HepG2 (cell line): ENCODE measurements around the gene SRC. TPM values are rescaled to one million over a fixed set of nuclear protein-coding genes. Genes with fewer than 3 reads are reported as not detected.
A peak's percentile ranks its signal among the peaks of the same experiment; 100 is the strongest.

Experiments used
- AGO2 ChIP-seq: fragments of 200-400 bp; formaldehyde crosslinking; optimal IDR thresholded peaks from 2 replicates; pipeline ENCODE3; 2017; ENCODE audit warnings: mild to moderate bottlenecking, low read depth, low read length, moderate library complexity
- E2F2 ChIP-seq: sonication (generic); formaldehyde crosslinking; IDR thresholded peaks from 2 replicates; pipeline ENCODE4 v1.4.0; 2020; ENCODE audit warnings: missing genetic modification reagents, borderline replicate concordance
- EP300 ChIP-seq, 3 experiments: sonication (generic) in 1 of 3; formaldehyde crosslinking in 1 of 3; IDR thresholded peaks; 2 replicates each; pipeline versions ENCODE4 v1.5.1 to v1.6.1; 2011 to 2020; ENCODE audit warnings: low read depth in 2 of 3, low read length in 2 of 3, borderline replicate concordance in 1 of 3, improper control_type of control experiment in 1 of 3, mild to moderate bottlenecking in 1 of 3, missing genetic modification reagents in 1 of 3, moderate library complexity in 1 of 3
- FIP1L1 ChIP-seq: fragments of 200-400 bp; formaldehyde crosslinking; IDR thresholded peaks from 2 replicates; pipeline ENCODE4 v1.6.1; 2018; ENCODE audit warnings: low read depth, mild to moderate bottlenecking, low read length, moderate library complexity, borderline replicate concordance; ENCODE audit not compliant: insufficient read depth
- HDAC1 ChIP-seq: sonication (generic); formaldehyde crosslinking; IDR thresholded peaks from 2 replicates; pipeline ENCODE4 v1.5.1; 2020; ENCODE audit warnings: mild to moderate bottlenecking, missing genetic modification reagents
- HDAC2 ChIP-seq: sonication (generic); formaldehyde crosslinking; IDR thresholded peaks from 2 replicates; pipeline ENCODE4 v1.4.0; 2020; ENCODE audit warnings: missing genetic modification reagents
- HOXA3 ChIP-seq: sonication (generic); formaldehyde crosslinking; IDR thresholded peaks from 2 replicates; pipeline ENCODE4 v1.5.0; 2020; ENCODE audit warnings: missing genetic modification reagents
- IKZF5 ChIP-seq: IDR thresholded peaks from 2 replicates; pipeline ENCODE4 v1.6.1; 2018; ENCODE audit warnings: missing genetic modification reagents, mild to moderate bottlenecking, missing compliant biosample characterization
- IRF2 ChIP-seq: IDR thresholded peaks from 2 replicates; pipeline ENCODE4 v1.6.1; 2018; ENCODE audit warnings: missing genetic modification reagents, missing compliant biosample characterization
- MIXL1 ChIP-seq: IDR thresholded peaks from 2 replicates; pipeline ENCODE4 v1.6.1; 2016
- NFIC ChIP-seq: IDR thresholded peaks from 2 replicates; pipeline ENCODE4 v1.6.1; 2012; ENCODE audit warnings: mild to moderate bottlenecking, low read length, inconsistent platforms
- SALL2 ChIP-seq: sonication (generic); formaldehyde crosslinking; IDR thresholded peaks from 2 replicates; pipeline ENCODE4 v1.8.1; 2023; ENCODE audit warnings: mild to moderate bottlenecking, missing genetic modification reagents, inconsistent platforms
- SIX1 ChIP-seq: sonication (generic); formaldehyde crosslinking; IDR thresholded peaks from 2 replicates; pipeline ENCODE4 v1.4.0; 2020; ENCODE audit warnings: missing genetic modification reagents, borderline replicate concordance
- SKI ChIP-seq: fragments of 450-650 bp; IDR thresholded peaks from one replicate; pipeline ENCODE4 v1.6.1; 2018; ENCODE audit warnings: mild to moderate bottlenecking; ENCODE audit not compliant: partially characterized antibody
- SOX5 ChIP-seq: IDR thresholded peaks from 2 replicates; pipeline ENCODE4 v1.6.1; 2016; ENCODE audit warnings: borderline replicate concordance
- TCF7 ChIP-seq: sonication (generic); IDR thresholded peaks from 2 replicates; pipeline ENCODE4 v1.6.1; 2016; ENCODE audit warnings: antibody characterized with exemption, low read depth
- TMF1 ChIP-seq: sonication (generic); formaldehyde crosslinking; IDR thresholded peaks from 2 replicates; pipeline ENCODE4 v1.8.1; 2022; ENCODE audit warnings: low read depth, missing genetic modification reagents
- ZFP37 ChIP-seq: sonication (generic); formaldehyde crosslinking; IDR thresholded peaks from 2 replicates; pipeline ENCODE4 v1.4.0; 2020; ENCODE audit warnings: missing genetic modification reagents, borderline replicate concordance
- ZNF569 ChIP-seq: sonication (generic); formaldehyde crosslinking; IDR thresholded peaks from 2 replicates; pipeline ENCODE4 v1.5.0; 2020; ENCODE audit warnings: mild to moderate bottlenecking, missing genetic modification reagents, moderate library complexity, borderline replicate concordance
- ZNF605 ChIP-seq: sonication (generic); formaldehyde crosslinking; IDR thresholded peaks from 2 replicates; pipeline ENCODE4 v1.8.0; 2022; ENCODE audit warnings: mild to moderate bottlenecking, missing genetic modification reagents
- ZNF619 ChIP-seq: sonication (generic); formaldehyde crosslinking; IDR thresholded peaks from 2 replicates; pipeline ENCODE4 v1.4.0; 2020; ENCODE audit warnings: mild to moderate bottlenecking, missing genetic modification reagents
- ZNF670 ChIP-seq: sonication (generic); formaldehyde crosslinking; IDR thresholded peaks from 2 replicates; pipeline ENCODE4 v1.8.0; 2022; ENCODE audit warnings: mild to moderate bottlenecking, missing genetic modification reagents, borderline replicate concordance
- ZNF672 ChIP-seq: sonication (generic); formaldehyde crosslinking; IDR thresholded peaks from 2 replicates; pipeline ENCODE4 v1.8.1; 2022; ENCODE audit warnings: missing genetic modification reagents
- ZNF740 ChIP-seq: sonication (generic); formaldehyde crosslinking; IDR thresholded peaks from 2 replicates; pipeline ENCODE4 v1.4.0; 2020; ENCODE audit warnings: missing genetic modification reagents
- ZNF749 ChIP-seq: sonication (generic); formaldehyde crosslinking; IDR thresholded peaks from 2 replicates; pipeline ENCODE4 v1.8.0; 2022; ENCODE audit warnings: mild to moderate bottlenecking, missing genetic modification reagents, moderate library complexity, borderline replicate concordance
- ZNF75D ChIP-seq: sonication (generic); formaldehyde crosslinking; IDR thresholded peaks from 2 replicates; pipeline ENCODE4 v1.8.1; 2023; ENCODE audit warnings: missing genetic modification reagents, mild to moderate bottlenecking, borderline replicate concordance
- polyA plus RNA-seq, 8 experiments: library from polyadenylated mRNA; depleted of rRNA in 3 of 8; stranded (reverse) in 7 of 8; unstranded in 1 of 8; fragments of >200 nt; fragmentation: Illumina TruSeq in 4 of 8; extraction: Trizol in 4 of 8; gene quantifications; 2 replicates each; pipeline versions ENCODE4 v1.2.1 to v1.2.3, GENCODE V29; 2011 to 2016; ENCODE audit warnings: low read depth in 4 of 8, missing spikeins in 1 of 8, mixed read lengths in 1 of 8; ENCODE audit not compliant: insufficient read depth in 1 of 8
- total RNA-seq, 5 experiments: library from RNA; depleted of rRNA; stranded (reverse); fragments of >200 nt; fragmentation: Illumina TruSeq; extraction: Trizol; gene quantifications; 2 replicates each; pipeline ENCODE4 v1.2.3, GENCODE V29; 2016; ENCODE audit warnings: low read depth in 1 of 5
- TF ChIP-seq, protein P1 (sequence below): IDR thresholded peaks from 2 replicates; pipeline ENCODE4 v1.6.1; 2018; ENCODE audit warnings: missing genetic modification reagents

The SRC gene
- total and polyA plus RNA-seq, 2 of the 13 experiments (the other 11 are each of a cell fraction or from before 2014, with no cell fraction given) = 54.7 to 192 TPM

GRCh38 chr20:37379967-37380828 is 34.3 kb downstream of the SRC start (continued):
- TF ChIP-seq ZNF670 (CRISPR knock-in tag) = no peak
- no peak for TF ChIP-seq FIP1L1
- peak; percentile 62; the same call in 1 of the 2 replicates for TF ChIP-seq ZNF605 (CRISPR knock-in tag)
- TF ChIP-seq HDAC1 (CRISPR knock-in tag) = peak; percentile 59
- no peak for TF ChIP-seq ZFP37 (CRISPR knock-in tag)
- TF ChIP-seq IRF2 (CRISPR knock-in tag) = no peak
- TF ChIP-seq HDAC2 (CRISPR knock-in tag) = peak; percentile 91
- peak; percentile 44 for TF ChIP-seq SKI
- TF ChIP-seq ZNF749 (CRISPR knock-in tag) = no peak
- TF ChIP-seq TMF1 = no peak
- TF ChIP-seq ZNF569 (CRISPR knock-in tag) = no peak
- peak; percentile 62; the same call in 1 of the 2 replicates for TF ChIP-seq IKZF5 (CRISPR knock-in tag)
- peak; percentile 72 for TF ChIP-seq HOXA3
- TF ChIP-seq ZNF740 (CRISPR knock-in tag) = no peak
- TF ChIP-seq SIX1 (CRISPR knock-in tag) = peak; percentile 62; the same call in 1 of the 2 replicates
- no peak for TF ChIP-seq SALL2 (CRISPR knock-in tag)
- TF ChIP-seq NFIC = peak; percentile 53; the same call in 1 of the 2 replicates
- TF ChIP-seq E2F2 (CRISPR knock-in tag) = no peak
- peak in 1 of 2 experiments; percentile 88; a peak in 2 of 4 replicates for TF ChIP-seq EP300 (IDR thresholded peaks at IDR 0.05; ENCODE audit: low read depth in 2 of 2, low read length in 2 of 2)
- peak; percentile 50; the same call in 1 of the 2 replicates for TF ChIP-seq EP300 (CRISPR knock-in tag; IDR thresholded peaks at IDR 0.05; ENCODE audit: borderline replicate concordance)
- TF ChIP-seq ZNF672 = no peak
- peak; percentile 31; the same call in 1 of the 2 replicates for TF ChIP-seq TCF7
- TF ChIP-seq SOX5 (CRISPR knock-in tag) = peak; percentile 75
- TF ChIP-seq, protein P1, sequence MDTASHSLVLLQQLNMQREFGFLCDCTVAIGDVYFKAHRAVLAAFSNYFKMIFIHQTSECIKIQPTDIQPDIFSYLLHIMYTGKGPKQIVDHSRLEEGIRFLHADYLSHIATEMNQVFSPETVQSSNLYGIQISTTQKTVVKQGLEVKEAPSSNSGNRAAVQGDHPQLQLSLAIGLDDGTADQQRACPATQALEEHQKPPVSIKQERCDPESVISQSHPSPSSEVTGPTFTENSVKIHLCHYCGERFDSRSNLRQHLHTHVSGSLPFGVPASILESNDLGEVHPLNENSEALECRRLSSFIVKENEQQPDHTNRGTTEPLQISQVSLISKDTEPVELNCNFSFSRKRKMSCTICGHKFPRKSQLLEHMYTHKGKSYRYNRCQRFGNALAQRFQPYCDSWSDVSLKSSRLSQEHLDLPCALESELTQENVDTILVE (CRISPR knock-in tag) = peak; percentile 56; the same call in 1 of the 2 replicates
- no peak for TF ChIP-seq AGO2
- TF ChIP-seq MIXL1 (CRISPR knock-in tag) = peak; percentile 89
- no peak for TF ChIP-seq ZNF75D (CRISPR knock-in tag)
- no peak for TF ChIP-seq ZNF619 (CRISPR knock-in tag)
